HUDEP-2 (cell line): ENCODE measurements around the gene CCT6A.
"Not testable (repeated sequence)": the region's sequence is repeated elsewhere in the genome, so short reads cannot be mapped to it uniquely, and the experiment has no call there.

ENCODE experiments used
- DNase-seq, 76 experiments: peaks; one replicate each; lab custom pipeline; 2025; ENCODE audit not compliant: unreplicated experiment in 76 of 76; lab: John Stamatoyannopoulos, UW

CCT6A gene, protein sequence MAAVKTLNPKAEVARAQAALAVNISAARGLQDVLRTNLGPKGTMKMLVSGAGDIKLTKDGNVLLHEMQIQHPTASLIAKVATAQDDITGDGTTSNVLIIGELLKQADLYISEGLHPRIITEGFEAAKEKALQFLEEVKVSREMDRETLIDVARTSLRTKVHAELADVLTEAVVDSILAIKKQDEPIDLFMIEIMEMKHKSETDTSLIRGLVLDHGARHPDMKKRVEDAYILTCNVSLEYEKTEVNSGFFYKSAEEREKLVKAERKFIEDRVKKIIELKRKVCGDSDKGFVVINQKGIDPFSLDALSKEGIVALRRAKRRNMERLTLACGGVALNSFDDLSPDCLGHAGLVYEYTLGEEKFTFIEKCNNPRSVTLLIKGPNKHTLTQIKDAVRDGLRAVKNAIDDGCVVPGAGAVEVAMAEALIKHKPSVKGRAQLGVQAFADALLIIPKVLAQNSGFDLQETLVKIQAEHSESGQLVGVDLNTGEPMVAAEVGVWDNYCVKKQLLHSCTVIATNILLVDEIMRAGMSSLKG

DNA sequence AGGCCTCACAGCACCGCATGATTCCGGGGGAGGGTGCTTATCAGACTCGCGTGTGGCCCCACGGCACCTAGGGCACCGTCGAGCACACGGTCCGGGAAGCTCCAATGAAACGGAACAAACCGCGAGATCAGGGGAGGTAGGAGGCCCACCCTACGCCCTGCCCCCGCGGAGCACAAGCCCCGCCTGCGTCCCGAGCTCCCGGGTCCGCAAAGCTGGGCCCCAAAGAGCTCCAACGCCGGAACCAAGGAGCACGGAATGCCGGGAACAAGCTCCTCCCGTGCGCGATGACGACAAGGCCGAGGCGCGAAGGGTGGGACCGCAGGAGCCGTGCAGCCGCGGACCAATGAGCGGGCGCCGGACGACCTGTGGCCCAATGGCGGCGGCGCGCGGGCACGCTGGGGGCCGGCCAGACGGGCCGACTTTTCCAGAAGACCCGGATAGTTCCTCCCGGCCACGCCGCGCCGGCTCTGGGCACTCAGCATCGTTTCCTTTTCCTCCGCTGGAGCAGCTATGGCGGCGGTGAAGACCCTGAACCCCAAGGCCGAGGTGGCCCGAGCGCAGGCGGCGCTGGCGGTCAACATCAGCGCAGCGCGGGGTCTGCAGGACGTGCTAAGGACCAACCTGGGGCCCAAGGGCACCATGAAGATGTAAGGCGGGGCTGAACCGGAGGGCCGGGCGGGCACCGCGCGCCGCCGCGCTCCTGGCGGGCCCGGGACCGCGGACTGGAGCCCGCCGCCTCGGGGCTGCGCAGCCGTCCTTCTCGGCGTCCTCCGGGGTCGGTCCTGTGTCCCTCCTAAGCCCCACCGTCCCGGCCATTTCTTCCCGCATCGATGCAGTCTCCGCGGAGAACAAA is at the start of gene CCT6A, which contains the start of gene PSPH:
Gene CCT6A, plus strand, starts transcription at position 427 of the 853 bp plus-strand sequence. Its CDS starts 84 bp downstream, at position 511.
Gene PSPH, minus strand, starts transcription at position 106 of the 853 bp plus-strand sequence. CDS start 30,232 bp downstream, outside the sequence.
- peak; percentile 49 to 97 (median 93) for DNase-seq

DNA sequence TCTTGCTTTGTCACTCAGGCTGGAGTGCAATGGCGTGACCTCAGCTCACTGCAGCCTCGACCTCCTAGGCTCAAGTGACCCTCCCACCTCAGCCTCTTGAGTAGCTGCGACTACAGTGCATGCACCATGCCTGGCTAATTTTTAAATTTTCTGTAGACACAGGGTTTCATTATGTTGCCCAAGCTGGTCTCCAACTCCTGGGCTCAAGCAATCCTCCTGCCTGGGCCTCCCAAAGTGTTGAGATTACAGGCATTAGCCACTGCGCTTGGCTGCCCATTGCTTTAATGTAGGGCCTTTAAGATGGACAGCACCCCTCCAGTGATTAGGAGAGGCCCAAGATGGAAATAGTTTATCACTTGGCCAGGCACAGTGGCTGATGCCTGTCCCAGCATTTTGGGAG is 47.8 kb upstream of the CCT6A start:
- DNase-seq = no peak

DNA sequence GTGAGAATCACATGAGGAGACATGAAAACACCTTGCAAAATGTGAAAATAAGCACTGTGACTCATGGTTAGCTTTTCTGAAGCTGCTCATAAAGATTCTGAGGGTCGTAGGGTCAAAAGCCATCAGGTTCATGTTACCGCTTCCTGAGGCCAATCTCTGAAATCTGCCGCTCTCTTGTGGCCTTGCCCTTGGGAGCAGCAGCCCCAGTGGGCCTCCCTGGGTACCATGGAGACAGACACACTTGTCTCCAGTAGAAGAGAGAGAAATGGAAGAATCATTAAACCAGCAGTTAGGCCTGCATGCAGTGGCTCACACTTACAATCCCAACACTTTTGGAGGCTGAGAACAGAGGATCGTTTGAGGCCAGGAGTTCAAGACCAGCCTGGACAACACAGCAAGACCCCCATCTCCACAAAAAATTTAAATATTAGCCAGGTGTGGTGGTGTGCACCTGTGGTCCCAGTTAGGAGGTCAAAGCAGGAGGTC is 44.4 kb upstream of the CCT6A start:
- no peak for DNase-seq

DNA sequence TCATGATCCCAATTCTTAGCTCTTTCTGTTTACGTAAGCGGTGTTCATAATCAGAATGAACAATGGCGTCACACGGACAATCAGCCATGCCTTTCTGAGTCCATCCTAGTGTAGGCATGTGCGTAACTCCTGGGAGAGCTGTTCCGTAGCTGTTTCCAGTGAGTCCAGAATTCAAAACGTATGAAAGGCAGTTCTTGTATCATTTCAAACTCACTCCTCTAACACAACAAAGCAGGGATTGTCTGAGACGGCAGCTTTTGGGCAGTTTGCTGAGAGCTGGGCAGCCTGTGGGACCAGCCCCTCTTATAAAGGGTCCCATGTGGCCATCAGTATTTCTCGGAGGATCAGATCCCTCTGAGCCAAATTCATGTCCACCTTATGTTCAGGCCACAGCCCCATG is 43.7 kb upstream of the CCT6A start:
- DNase-seq = no peak

DNA sequence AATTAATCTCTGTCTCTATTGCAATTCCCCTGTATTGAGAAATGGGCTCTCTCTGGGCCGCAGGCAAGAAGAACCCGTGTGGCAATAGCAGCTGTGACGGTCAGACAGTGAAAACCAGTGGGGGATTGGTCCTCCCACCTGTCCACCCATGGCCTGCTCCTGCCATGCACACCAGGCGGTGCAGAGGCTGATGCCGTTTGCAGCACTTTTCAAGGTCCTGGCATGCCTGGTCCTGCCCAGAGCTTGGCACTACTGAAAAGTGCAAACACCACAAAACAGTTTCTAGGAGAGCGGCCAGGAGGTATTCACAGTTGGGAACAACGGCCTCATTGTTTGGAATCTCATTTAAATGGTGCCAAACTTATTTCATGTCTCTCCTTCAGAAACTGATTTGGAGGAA is 41.9 kb upstream of the CCT6A start:
- DNase-seq = no peak

DNA sequence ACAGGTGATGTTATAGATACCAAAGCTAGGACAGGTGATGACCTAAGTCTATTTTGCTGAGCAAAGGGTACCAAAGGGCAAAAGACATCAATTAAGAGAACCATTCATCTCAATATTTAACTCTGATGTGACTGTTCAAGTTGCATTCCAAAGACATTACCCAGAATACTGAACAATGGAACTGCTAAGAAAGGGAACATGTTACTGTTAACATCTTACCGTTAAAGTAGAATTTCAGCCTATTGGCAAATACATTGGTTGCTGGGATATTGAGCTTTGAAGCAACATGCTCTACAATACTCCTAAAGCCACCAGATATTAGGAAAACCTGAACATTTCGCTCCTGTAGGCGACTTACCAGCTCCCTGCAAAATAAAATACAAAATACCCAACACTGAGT is 34.5 kb upstream of the CCT6A start:
- not testable (repeated sequence) for DNase-seq

DNA sequence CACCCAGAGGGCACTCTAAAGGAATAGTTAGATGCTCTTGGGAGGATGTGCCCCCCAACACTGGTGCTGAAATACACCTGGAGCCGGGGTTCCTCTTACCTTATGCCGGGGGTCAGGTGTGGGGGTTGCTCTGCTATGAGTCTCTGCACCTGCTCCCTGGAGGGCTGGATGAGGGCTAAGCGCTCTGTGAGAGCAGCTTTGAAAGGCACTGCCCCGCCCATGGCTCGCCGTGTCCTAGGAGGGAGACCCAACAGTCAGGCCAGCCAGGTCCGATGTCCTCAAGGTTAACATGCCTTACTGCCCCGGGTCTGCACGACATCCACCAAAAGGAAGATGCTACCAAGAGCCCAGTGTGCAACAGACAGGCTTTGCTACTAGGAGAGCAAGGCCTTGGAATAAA is 32.1 kb upstream of the CCT6A start:
- no peak for DNase-seq

DNA sequence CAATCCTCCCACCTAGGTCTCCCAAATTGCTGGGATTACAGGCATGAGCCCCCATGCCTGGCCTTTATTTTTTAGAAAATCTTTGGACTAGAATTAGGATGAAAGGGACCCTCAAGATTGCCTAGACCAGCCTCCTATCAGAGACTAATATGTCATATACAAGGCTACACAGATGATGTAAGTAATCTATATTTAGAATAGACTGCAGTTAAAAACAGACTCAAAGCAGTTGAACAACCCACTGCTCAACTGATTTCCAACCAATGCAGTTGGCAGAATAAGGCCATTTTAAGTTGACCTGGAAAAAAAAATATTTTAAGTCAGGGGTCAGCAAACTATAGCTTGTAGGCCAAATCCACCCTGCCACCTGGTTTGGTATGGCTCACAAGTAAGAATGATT is 28.1 kb upstream of the CCT6A start:
- no peak for DNase-seq

DNA sequence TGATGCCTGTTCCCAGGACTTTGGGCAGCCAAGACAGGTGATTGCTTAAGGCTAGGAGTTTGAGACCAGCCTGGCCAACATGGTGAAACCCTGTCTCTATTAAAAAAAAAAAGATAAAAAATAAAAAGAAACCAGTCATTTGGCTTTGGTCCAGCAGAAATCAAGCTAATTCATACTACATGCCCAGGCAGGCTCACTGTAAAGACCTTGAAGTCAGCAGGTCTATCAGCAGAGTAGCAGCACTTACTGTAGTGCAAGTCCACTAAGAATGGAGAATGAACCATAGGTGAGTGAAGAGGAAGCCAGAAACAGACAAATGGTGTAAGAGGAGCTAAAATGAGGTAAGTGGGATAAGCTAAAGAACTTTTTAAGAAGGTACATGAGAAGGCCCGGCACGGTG is 25.0 kb upstream of the CCT6A start:
- DNase-seq = no peak

DNA sequence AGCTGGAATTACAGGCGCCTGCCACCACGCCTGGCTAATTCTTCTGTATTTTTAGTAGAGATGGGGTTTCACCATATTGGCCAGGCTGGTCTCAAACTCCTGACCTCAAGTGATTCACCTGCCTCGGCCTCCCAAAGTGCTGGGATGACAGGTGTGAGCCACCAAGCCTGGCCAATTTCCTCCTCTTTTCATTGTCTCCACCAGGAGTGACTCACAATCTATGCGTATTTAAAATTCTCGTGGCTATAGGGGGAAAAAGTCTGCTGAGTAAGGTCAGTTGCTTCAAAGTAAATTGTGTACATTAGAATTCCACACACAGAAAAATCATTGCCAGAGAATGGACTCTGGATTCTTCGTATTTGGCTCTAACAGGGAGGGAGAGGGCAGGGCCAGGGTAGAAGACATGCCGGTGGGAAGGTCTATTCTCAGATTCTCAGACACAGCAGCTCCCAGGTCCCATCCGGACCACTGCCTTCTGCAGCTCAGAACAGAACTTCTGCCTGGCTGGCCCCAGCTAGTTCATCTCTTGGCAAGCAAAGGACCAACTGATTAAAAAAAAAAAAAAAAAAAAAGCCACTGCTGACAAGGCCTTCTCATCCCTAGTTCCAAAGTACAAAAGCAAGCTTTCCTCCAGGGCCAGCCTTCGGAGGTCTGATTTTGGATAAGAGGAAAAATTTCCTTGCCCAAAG is 22.5 kb upstream of the CCT6A start:
- no peak for DNase-seq

DNA sequence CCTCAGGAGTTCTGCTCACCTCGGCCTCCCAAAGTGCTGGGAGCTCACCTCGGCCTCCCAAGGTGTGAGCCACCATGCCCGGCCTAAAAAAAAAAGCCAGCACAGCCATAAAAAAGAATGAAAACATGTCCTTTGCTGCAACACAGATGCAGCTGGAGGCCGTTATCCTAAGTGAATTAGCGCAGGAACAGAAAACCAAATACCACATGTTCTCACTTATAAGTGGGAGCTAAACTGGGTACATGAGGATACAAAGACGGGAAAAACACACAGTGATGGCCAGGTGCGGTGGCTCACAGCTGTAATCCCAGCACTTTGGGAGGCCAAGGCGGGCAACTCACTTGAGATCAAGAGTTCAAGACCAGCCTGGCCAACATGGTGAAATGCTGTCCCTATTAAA is 21.2 kb upstream of the CCT6A start:
- DNase-seq = no peak

DNA sequence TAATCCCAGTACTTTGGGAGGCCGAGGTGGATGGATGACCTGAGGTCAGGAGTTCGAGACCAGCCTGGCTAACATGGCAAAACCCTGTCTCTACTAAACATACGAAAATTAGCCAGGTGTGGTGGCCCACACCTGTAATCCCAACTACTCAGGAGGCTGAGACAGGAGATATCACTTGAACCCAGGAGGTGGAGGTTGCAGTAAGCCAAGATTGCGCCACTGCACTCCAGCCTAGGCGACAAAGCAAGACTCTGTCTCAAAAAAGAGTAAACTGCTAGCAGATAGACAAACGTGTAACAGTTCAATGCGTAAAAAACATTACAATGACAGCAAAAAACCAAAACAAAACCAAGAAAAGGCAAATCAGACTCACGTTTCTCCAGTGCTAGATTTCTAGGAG is 20.0 kb upstream of the CCT6A start:
- DNase-seq = not testable (repeated sequence)

DNA sequence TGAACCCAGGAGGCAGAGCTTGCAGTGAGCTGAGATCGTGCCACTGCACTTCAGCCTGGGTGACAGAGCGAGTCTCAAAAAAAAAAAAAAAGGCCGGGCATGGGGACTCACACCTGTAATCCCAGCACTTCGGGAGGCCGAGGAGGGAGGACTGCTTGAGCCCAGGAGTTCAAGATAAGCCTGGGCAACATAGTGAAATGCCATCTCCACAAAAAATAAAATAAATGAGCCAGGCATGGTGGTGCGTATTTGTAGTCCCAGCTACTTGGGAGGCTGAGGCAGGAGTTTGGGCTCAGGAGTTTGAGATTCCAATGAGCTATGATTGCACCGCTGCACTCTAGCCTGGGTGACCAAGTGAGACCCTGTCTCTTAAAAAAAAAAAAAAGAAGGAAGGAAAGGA is 19.0 kb upstream of the CCT6A start:
- DNase-seq = not testable (repeated sequence)

DNA sequence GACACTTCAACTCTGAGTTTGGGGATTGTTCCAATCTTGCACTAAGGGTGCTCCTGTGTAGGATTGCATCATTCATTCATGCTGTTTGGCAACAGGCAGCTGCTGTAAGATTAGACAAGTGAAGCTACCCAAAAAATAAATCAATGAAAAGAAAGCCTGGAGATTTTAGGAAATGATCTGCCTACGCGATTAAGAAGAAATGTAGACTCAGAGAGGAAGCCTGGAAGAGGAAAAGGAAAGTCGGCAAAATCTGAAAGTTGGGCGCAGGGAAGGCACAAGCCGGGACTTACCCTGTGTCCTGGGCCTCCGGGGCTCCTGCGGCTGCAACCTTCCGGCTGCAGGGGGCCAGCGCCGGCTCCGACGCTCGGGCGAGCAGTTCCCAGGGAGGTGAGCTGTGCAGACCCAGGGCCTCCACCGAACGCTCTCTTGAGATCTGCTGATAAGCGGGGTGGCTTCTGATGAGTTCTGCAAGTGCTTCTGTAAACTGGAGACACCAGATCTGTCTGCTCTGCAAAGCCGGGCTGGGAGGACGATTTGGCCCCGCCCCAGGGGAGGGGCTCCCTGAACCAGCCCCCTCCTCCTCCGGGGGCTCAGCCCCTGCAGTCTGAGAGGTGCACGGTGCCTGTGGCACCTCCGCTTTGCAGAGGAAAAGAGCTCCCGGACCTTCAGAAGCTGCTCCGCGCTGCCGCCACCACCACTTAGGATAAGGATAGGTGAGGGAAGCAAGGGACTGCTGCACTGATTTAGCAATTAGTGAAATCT is 17.7 kb upstream of the CCT6A start:
- peak in 63 of 76 experiments; percentile 2 to 73 (median 46) for DNase-seq

DNA sequence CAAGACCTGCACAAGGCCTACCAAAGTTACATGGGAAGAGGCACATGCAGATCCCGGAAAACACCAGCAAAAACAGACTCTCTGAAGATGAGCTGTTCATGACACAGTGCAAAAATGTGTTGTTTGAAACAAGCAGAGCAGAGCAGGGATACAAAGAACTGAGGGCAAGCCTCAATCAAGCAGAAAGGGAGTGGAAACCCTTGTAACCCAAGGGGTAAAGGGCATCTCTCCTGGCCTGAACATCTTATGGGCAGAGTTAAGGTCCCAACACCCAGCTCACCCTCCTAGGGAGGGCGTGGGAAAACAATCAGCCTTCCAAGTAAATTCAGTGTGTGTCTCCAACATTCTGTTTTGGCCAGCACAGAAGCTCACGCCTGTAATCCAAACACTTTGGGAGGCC is 10.8 kb upstream of the CCT6A start:
- no peak for DNase-seq

DNA sequence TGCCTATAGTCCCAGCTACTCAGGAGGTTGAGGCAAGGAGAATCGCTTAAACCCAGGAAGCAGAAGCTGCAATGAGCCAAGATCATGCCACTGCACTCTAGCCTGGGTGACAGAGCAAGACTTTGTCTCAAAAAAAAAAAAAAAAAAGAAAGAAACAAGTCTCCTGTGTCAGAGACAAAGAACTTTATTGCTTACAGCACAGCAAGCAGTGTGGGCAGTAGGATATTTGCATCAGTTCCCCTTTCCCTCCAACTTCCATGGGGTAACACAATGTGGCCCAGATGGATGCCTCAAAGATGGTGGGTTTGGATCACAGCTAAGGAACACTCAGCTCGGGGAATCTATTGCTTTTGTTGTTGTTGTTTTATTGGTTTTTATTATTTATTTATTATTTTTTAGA is 5.8 kb upstream of the CCT6A start:
- DNase-seq = not testable (repeated sequence)

DNA sequence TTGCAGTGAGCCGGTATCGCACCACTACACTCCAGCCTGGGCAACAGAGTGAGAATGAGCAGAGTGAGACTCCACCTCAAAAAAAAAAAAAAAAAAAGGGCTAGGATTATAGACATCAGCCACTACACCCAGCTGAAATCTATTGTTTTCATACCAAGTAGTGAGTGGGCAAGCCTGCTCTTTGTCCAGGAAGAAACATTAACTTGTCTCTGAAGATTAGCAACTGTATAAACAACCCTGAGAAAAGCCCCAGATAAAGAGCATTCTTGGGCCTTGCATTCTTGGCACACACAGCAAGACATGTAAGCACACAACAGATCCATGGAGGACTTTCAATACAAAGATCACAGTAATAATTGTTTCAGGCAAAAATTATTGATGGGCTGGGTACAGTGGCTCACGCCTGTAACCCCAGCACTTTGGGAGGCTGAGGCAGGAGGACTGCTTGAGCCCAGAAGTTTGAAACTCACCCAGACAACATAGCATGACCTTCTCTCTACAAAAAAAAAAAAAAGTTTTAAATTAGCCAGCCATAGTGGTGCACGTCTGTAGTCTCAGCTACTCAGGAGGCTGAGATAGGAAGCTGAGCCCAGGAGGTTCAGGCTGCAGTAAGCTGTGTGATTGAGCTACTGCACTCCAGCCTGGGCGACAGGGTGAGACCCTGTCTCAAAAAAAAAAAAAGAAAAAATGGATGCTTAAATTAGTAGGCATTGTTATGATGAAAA is 4.7 kb upstream of the CCT6A start:
- peak in 24 of 76 experiments; percentile 2 to 51 (median 18) for DNase-seq

DNA sequence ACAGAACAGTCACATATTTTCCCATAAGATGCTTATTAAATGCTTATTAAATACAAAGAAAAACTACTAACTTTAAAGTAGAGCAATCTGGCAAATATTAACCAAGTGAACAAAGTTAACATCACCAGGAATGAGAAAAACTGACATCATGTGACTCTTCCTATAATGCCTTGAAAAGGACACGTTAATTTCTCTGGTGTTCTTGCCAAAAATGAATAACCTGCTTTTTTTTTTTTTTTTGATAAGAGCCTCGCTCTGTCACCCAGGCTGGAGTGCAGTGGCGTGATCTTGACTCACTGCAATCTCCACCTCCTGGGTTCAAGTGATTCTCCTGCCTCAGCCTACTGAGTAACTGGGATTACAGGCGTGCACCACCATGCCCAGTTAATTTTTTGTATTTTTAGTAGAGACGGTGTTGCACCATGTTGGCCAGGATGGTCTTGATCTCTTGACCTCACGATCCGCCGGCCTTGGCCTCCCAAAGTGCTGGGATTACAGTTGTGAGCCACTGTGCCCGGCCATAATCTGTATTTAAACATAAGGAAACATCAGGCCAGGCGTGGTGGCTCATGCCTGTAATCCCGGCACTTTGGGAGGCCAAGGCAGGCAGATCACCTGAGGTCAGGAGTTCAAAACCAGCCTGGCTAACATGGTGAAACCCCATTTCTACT is 4.0 kb upstream of the CCT6A start:
- DNase-seq = peak in 25 of 76 experiments; percentile 1 to 57 (median 23)

DNA sequence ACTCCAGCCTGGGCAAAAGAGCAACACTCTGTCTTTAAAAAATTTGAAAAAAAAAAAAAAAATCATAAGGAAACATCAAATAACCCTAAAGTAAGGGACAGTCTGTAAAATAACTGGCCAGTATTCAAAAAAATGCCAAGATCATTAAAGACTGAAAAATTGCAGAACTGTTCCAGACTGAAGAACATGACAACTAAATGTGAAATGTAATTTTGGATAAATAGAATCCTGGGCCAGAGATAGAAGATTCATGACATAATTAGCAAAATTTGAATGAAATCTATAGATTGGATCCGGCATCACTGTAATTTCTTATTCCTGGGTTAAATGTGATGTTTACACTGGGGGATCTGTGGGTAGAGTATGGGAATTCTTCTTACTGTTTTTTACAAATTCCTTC is 3.3 kb upstream of the CCT6A start:
- DNase-seq = no peak
